ENCODE measurements around the gene KIF3B.

GRCh38 chr20:32312718-32313424, 35.4 kb downstream of the KIF3B start:
- TF ChIP-seq CTCF (IDR thresholded peaks at IDR 0.05) (no peak), EZH2 (IDR thresholded peaks at IDR 0.05; ENCODE audit: borderline replicate concordance, insufficient read depth, low read depth, low read length, poor library complexity, severe bottlenecking) (no peak)

All from B cell (primary cell).